Measurements from ENCODE around the gene HDAC10.

Gene HDAC10

GRCh38 chr22:50298937-50299784 is 48.1 kb upstream of the HDAC10 start:
- TF ChIP-seq FOXP2 (optimal IDR thresholded peaks at IDR 0.05; ENCODE audit: borderline replicate concordance, extremely low read depth, extremely low read length, insufficient read depth) (no peak), POLR2AphosphoS5 (IDR thresholded peaks at IDR 0.05; ENCODE audit: low read depth, low read length) (no peak), REST (IDR thresholded peaks at IDR 0.05; ENCODE audit: insufficient read depth in 1 of 2, low read depth in 2 of 2, low read length in 2 of 2) (no peak), SIN3A (IDR thresholded peaks at IDR 0.05; ENCODE audit: borderline replicate concordance, insufficient read depth, low read length) (no peak), TAF1 (IDR thresholded peaks at IDR 0.05; ENCODE audit: borderline replicate concordance, insufficient read depth, low read length) (no peak)

DNA sequence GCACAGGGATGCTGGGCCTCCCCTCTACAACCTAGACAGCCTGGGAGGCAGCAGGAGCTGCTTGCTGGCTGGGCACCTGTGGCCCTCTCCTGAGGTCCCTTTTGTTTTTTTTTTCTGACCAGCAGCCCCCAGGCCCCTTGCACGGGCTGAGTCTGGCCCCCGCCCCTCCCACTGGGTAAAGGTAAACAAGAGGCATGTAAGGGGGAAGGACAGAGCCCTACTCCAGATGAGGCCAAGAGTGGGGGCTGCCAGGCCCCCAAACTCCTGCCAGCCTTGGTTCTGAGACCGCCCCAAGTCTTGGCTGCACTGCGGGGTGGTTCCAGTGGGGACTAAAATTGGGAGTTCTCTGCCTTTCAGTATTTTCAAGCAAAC is 47.2 kb upstream of the HDAC10 start:
- TF ChIP-seq POLR2AphosphoS5 (IDR thresholded peaks at IDR 0.05; ENCODE audit: low read depth, low read length) = no peak
- no peak for TF ChIP-seq TAF1 (IDR thresholded peaks at IDR 0.05; ENCODE audit: borderline replicate concordance, insufficient read depth, low read length)
- TF ChIP-seq SIN3A (IDR thresholded peaks at IDR 0.05; ENCODE audit: borderline replicate concordance, insufficient read depth, low read length) = no peak
- no peak for TF ChIP-seq REST (IDR thresholded peaks at IDR 0.05; ENCODE audit: insufficient read depth in 1 of 2, low read depth in 2 of 2, low read length in 2 of 2)
- TF ChIP-seq FOXP2 (optimal IDR thresholded peaks at IDR 0.05; ENCODE audit: borderline replicate concordance, extremely low read depth, extremely low read length, insufficient read depth) = no peak

GRCh38 chr22:50297510-50298265 is 46.6 kb upstream of the HDAC10 start:
- TF ChIP-seq TAF1 (IDR thresholded peaks at IDR 0.05; ENCODE audit: borderline replicate concordance, insufficient read depth, low read length) (no peak), SIN3A (IDR thresholded peaks at IDR 0.05; ENCODE audit: borderline replicate concordance, insufficient read depth, low read length) (no peak), POLR2AphosphoS5 (IDR thresholded peaks at IDR 0.05; ENCODE audit: low read depth, low read length) (no peak), REST (IDR thresholded peaks at IDR 0.05; ENCODE audit: insufficient read depth in 1 of 2, low read depth in 2 of 2, low read length in 2 of 2) (no peak), FOXP2 (optimal IDR thresholded peaks at IDR 0.05; ENCODE audit: borderline replicate concordance, extremely low read depth, extremely low read length, insufficient read depth) (no peak)

GRCh38 chr22:50296658-50297490 is 45.8 kb upstream of the HDAC10 start:
- TF ChIP-seq FOXP2 (optimal IDR thresholded peaks at IDR 0.05; ENCODE audit: borderline replicate concordance, extremely low read depth, extremely low read length, insufficient read depth) (no peak), TAF1 (IDR thresholded peaks at IDR 0.05; ENCODE audit: borderline replicate concordance, insufficient read depth, low read length) (no peak), SIN3A (IDR thresholded peaks at IDR 0.05; ENCODE audit: borderline replicate concordance, insufficient read depth, low read length) (no peak), REST (IDR thresholded peaks at IDR 0.05; ENCODE audit: insufficient read depth in 1 of 2, low read depth in 2 of 2, low read length in 2 of 2) (no peak), POLR2AphosphoS5 (IDR thresholded peaks at IDR 0.05; ENCODE audit: low read depth, low read length) (no peak)
